GM21717 (cell line): ENCODE measurements around the gene PRH2.

ENCODE experiments used
- ATAC-seq: cut with Tn5 transposase; IDR thresholded peaks from one replicate; pipeline ENCODE4 v1.9.1; 2021; ENCODE audit warnings: mild to moderate bottlenecking, moderate library complexity; ENCODE audit not compliant: unreplicated experiment

Gene PRH2

GRCh38 chr12:10959804-10960203 is 30.8 kb downstream of the PRH2 start:
- no peak for ATAC-seq

DNA sequence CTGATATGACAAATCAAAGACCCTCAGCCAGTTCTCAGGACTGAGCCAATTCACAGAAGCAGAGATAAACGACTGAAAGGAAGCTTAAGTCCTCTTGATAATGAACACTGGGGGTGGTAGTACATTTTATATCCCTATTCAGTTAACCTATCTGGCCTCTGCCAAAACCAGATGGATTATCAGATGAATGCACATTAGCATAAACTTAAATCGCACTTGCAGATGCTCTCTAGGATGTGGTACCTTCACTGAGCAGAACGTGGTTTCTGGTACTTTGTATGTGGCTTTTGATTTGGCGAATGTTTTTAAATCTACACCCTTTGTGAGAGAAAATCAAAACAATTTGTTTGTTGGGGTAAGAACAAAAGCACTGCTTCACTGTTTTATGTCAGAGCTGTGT is 31.2 kb downstream of the PRH2 start:
- no peak for ATAC-seq

DNA sequence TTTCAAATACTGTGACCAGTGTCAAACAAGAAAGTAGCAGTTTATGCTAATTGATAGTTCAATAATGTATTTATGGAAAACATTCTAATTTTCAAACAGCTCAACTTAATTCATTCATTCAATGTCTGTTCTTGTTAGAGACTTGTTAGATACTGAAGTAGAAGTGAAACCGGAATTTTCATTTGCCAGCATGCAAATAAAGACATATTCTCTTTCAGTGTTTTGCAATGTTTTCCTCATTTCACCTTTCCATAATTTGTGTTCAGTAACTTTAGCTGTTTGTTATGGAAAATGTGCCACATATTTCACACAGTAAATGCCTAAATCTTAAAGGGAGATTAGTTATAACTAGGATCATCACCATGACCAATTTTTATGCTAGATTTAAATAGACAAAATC is 36.4 kb downstream of the PRH2 start:
- ATAC-seq: no peak

DNA sequence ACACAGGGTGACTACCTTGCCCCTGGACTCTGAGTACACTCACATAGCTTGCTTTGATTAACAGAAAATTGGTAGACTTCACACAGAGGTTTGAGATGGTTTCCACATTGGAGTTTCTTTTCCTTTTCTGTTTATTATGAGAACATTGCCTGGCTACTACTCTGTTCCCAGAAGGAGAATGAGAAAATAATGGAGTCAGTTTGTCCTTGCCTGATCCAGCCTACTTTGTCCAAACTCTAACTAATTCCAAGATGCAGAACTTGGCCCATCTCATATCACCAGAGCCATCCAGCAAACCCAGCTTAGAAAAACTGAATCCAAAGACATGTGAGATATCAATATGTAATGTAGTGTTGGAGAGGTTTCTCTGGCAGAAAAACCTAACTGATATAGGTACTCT is 37.3 kb downstream of the PRH2 start:
- ATAC-seq: no peak

GRCh38 chr12:10967409-10967808 is 38.4 kb downstream of the PRH2 start:
- ATAC-seq: no peak

- ATAC-seq: no peak
These were observed 39.9 kb downstream of the PRH2 start for GRCh38 chr12:10968765-10969456.

DNA sequence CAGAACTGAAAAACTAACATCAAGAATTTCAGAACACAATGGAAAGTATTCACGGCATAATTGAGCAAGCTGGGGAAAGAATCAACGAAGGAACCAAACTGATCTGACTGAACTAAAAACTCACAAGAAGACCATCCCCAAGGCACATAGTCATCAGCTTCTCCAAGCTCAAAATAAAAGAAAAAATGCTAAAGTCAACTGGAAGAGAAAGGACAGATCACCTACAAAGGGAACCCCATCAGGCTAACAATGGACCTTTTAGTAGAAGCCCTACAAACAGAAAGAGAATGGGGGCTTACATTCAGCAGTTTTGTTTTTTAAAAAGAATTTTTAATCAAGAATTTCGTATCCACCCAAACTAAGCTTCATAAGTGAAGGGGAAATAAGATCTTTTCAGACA is 45.9 kb downstream of the PRH2 start:
- ATAC-seq: no peak

GRCh38 chr12:10982244-10982643 is 53.2 kb downstream of the PRH2 start:
- ATAC-seq: no peak
